HCT116 (cell line): ENCODE results near the gene BABAM2. TPM values are rescaled to one million over a fixed set of nuclear protein-coding genes. Genes with fewer than 3 reads are reported as not detected.

ENCODE experiments used
- ATAC-seq: fragments of 200-7000 bp; cut with Tn5 transposase; 2 replicates; pipeline ENCODE4 v1.9.1; 2020; ENCODE audit warnings: mild to moderate bottlenecking, moderate library complexity
- BruUV-seq: library from RNA; stranded (reverse); fragments of 400-500 nt; replicated peaks from 2 replicates; lab custom pipeline; 2021; lab: Mats Ljungman, UMichigan
- CTCF ChIA-PET: fragments of 300-600 bp; sonication (Branson Sonifier 250); formaldehyde crosslinking; loops from one replicate; lab custom pipeline; 2021; ENCODE audit warnings: antibody characterized with exemption; lab: Charles Lee
- POLR2A ChIA-PET: fragments of 300-600, 350-600 bp; sonication (Branson Sonifier 250); formaldehyde crosslinking; loops from one replicate; lab custom pipeline; 2021; ENCODE audit warnings: antibody characterized with exemption; lab: Charles Lee
- RAD21 ChIA-PET, 2 experiments: fragments of 300-600 bp; sonication (Branson Sonifier 250); formaldehyde crosslinking; loops; one replicate each; lab custom pipeline; 2023; ENCODE audit warnings: low total read pairs in 2 of 2; ENCODE audit not compliant: uncharacterized antibody in 2 of 2, unreplicated experiment in 2 of 2, low non-redundant PET in 1 of 2; lab: Charles Lee
- DNase-seq: peaks from one replicate; pipeline ENCODE4 v3.0.0-alpha.2; 2010; ENCODE audit warnings: low read depth, low spot score
- H2AFZ ChIP-seq: fragments of 200-600 bp; shearing (Covaris generic), sonication (generic); 2 replicates; pipeline ENCODE4 v1.6.1; 2017; ENCODE audit warnings: low read depth, mixed run types, mixed read lengths, antibody characterized with exemption, low read length; ENCODE audit not compliant: poor library complexity, severe bottlenecking
- H3K27ac ChIP-seq: 2 replicates; pipeline ENCODE4 v1.5.1; 2012; ENCODE audit warnings: low read depth, low read length
- H3K27me3 ChIP-seq: fragments of 200-600 bp; sonication (generic); 2 replicates; pipeline ENCODE4 v1.6.1; 2016; ENCODE audit warnings: mixed run types, low read length, mixed read lengths; ENCODE audit not compliant: insufficient read depth
- H3K36me3 ChIP-seq, 2 experiments: fragments of 200-500 bp in 1 of 2; fragments of 200-600 bp in 1 of 2; sonication (Bioruptor generic) in 1 of 2; sonication (generic) in 1 of 2; 2 replicates each; pipeline versions ENCODE4 v1.5.1 to v1.6.1; 2014 to 2016; ENCODE audit warnings: low read length in 2 of 2, inconsistent platforms in 1 of 2, mixed read lengths in 1 of 2, mixed run types in 1 of 2; ENCODE audit not compliant: insufficient read depth in 2 of 2, control insufficient read depth in 1 of 2
- H3K4me1 ChIP-seq, 2 experiments: fragments of 200-600 bp in 1 of 2; sonication (generic) in 1 of 2; 2 replicates each; pipeline versions ENCODE4 v1.5.1 to v1.6.1; 2012 to 2017; ENCODE audit warnings: low read length in 2 of 2, inconsistent platforms in 1 of 2, mild to moderate bottlenecking in 1 of 2, mixed read lengths in 1 of 2, mixed run types in 1 of 2, moderate library complexity in 1 of 2; ENCODE audit not compliant: insufficient read depth in 2 of 2, control insufficient read depth in 1 of 2
- H3K4me2 ChIP-seq: fragments of 200-600 bp; sonication (generic); 2 replicates; pipeline ENCODE4 v1.6.1; 2017; ENCODE audit warnings: mixed run types, low read length, mixed read lengths
- H3K4me3 ChIP-seq, 2 experiments: fragments of 200-600 bp in 1 of 2; sonication (generic) in 1 of 2; replicated peaks in 1 of 2; 2 replicates each; pipeline ENCODE4 v1.5.1; 2011 to 2016; ENCODE audit warnings: low read length in 2 of 2, control low read depth in 1 of 2, low read depth in 1 of 2, mild to moderate bottlenecking in 1 of 2, mixed read lengths in 1 of 2, mixed run types in 1 of 2
- H3K79me2 ChIP-seq: fragments of 200-600 bp; sonication (generic); 2 replicates; pipeline ENCODE4 v1.6.1; 2017; ENCODE audit warnings: mild to moderate bottlenecking, mixed run types, low read length, moderate library complexity, mixed read lengths; ENCODE audit not compliant: insufficient read depth
- H3K9ac ChIP-seq: fragments of 200-600 bp; sonication (generic); 2 replicates; pipeline ENCODE4 v1.6.1; 2016; ENCODE audit warnings: low read length, mixed read lengths
- H3K9me2 ChIP-seq: fragments of 200-600 bp; sonication (generic), shearing (Covaris generic); 2 replicates; pipeline ENCODE4 v1.6.1; 2017; ENCODE audit warnings: mixed run types, mild to moderate bottlenecking, moderate library complexity; ENCODE audit not compliant: insufficient read depth
- H3K9me3 ChIP-seq, 2 experiments: fragments of 200-500 bp in 1 of 2; fragments of 200-600 bp in 1 of 2; sonication (Bioruptor generic) in 1 of 2; sonication (generic) in 1 of 2; 2 replicates each; pipeline ENCODE4 v1.6.1; 2014 to 2017; ENCODE audit warnings: low read length in 2 of 2, mixed read lengths in 2 of 2, inconsistent platforms in 1 of 2, low read depth in 1 of 2, mild to moderate bottlenecking in 1 of 2, mixed run types in 1 of 2, moderate library complexity in 1 of 2; ENCODE audit not compliant: control insufficient read depth in 1 of 2, insufficient read depth in 1 of 2
- H4K20me1 ChIP-seq: fragments of 200-600 bp; sonication (generic), shearing (Covaris generic); 2 replicates; pipeline ENCODE4 v1.6.1; 2017; ENCODE audit warnings: mixed run types, mild to moderate bottlenecking, moderate library complexity; ENCODE audit not compliant: insufficient read depth
- ATF3 ChIP-seq: IDR thresholded peaks from 2 replicates; pipeline ENCODE4 v1.6.1; 2012
- CBX3 ChIP-seq: IDR thresholded peaks from 2 replicates; pipeline ENCODE4 v1.6.1; 2012; ENCODE audit warnings: low read depth
- CTCF ChIP-seq, 3 experiments: fragments of 200-600 bp in 1 of 3; sonication (generic) in 1 of 3; IDR thresholded peaks in 2 of 3; conservative IDR thresholded peaks in 1 of 3; 2 replicates each; pipeline ENCODE4 v1.5.1; 2012 to 2017; ENCODE audit warnings: low read depth in 2 of 3, low read length in 2 of 3, antibody characterized with exemption in 1 of 3, borderline replicate concordance in 1 of 3, control low read depth in 1 of 3, mild to moderate bottlenecking in 1 of 3, mixed read lengths in 1 of 3, mixed run types in 1 of 3, moderate library complexity in 1 of 3; ENCODE audit not compliant: insufficient read depth in 1 of 3
- EGR1 ChIP-seq: IDR thresholded peaks from 2 replicates; pipeline ENCODE4 v1.6.1; 2012; ENCODE audit warnings: low read depth
- EZH2phosphoT487 ChIP-seq: fragments of 200-600 bp; IDR thresholded peaks from 2 replicates; pipeline ENCODE4 v1.6.1; 2018; ENCODE audit warnings: antibody characterized with exemption, borderline replicate concordance
- FOSL1 ChIP-seq: IDR thresholded peaks from 2 replicates; pipeline ENCODE4 v1.6.1; 2012; ENCODE audit warnings: low read depth
- JUND ChIP-seq: IDR thresholded peaks from 2 replicates; pipeline ENCODE4 v1.6.1; 2012
- MAX ChIP-seq: IDR thresholded peaks from 2 replicates; pipeline ENCODE4 v1.6.1; 2012
- POLR2AphosphoS5 ChIP-seq: IDR thresholded peaks from 2 replicates; pipeline ENCODE4 v1.6.1; 2011; ENCODE audit warnings: mild to moderate bottlenecking, low read depth, low read length, moderate library complexity
- RAD21 ChIP-seq: IDR thresholded peaks from 2 replicates; pipeline ENCODE4 v1.6.1; 2012; ENCODE audit warnings: low read depth, mild to moderate bottlenecking
- SP1 ChIP-seq: IDR thresholded peaks from 2 replicates; pipeline ENCODE4 v1.6.1; 2012; ENCODE audit warnings: low read depth
- TCF7L2 ChIP-seq: IDR thresholded peaks from 2 replicates; pipeline ENCODE4 v1.7.0; 2011; ENCODE audit warnings: borderline replicate concordance, inconsistent platforms; ENCODE audit not compliant: insufficient read depth, insufficient read length; ENCODE audit errors: extremely low read depth
- YY1 ChIP-seq: IDR thresholded peaks from 2 replicates; pipeline ENCODE4 v1.6.1; 2011; ENCODE audit warnings: low read length, low read depth, moderate library complexity, mild to moderate bottlenecking; ENCODE audit not compliant: insufficient replicate concordance; ENCODE audit errors: extremely low read depth
- ZFX ChIP-seq: fragments of 450-650 bp; IDR thresholded peaks from 2 replicates; pipeline ENCODE4 v1.6.1; 2017
- intact Hi-C: fragments of 100-400 bp; cut with micrococcal nuclease; formaldehyde crosslinking; loops from 2 replicates; pipeline ENCODE4 v1.10.0; 2022
- total RNA-seq: library from RNA; stranded (reverse); gene quantifications from one replicate; pipeline ENCODE4 v1.2.1, GENCODE V29; 2021; ENCODE audit not compliant: unreplicated experiment
- TF ChIP-seq, protein P1 (sequence below): IDR thresholded peaks from 2 replicates; pipeline ENCODE4 v1.6.1; 2011; ENCODE audit warnings: mild to moderate bottlenecking, low read length, moderate library complexity; ENCODE audit not compliant: insufficient replicate concordance; ENCODE audit errors: extremely low read depth

Gene BABAM2
- total RNA-seq, 1 experiment from 2014 or later = 23.8 TPM

- TF ChIP-seq POLR2AphosphoS5 (no peak), MAX (no peak), CBX3 (no peak), EZH2phosphoT487 (no peak), ATF3 (no peak), SP1 (no peak), TCF7L2 (no peak), FOSL1 (no peak), CTCF (IDR thresholded peaks at IDR 0.05 in 2 of 3, conservative IDR thresholded peaks at IDR 0.05 in 1 of 3; ENCODE audit: borderline replicate concordance in 1 of 3, insufficient read depth in 1 of 3, low read depth in 2 of 3, low read length in 2 of 3) (no peak), ZFX (no peak), RAD21 (no peak), YY1 (no peak), JUND (no peak), EGR1 (no peak)
- TF ChIP-seq, protein P1, sequence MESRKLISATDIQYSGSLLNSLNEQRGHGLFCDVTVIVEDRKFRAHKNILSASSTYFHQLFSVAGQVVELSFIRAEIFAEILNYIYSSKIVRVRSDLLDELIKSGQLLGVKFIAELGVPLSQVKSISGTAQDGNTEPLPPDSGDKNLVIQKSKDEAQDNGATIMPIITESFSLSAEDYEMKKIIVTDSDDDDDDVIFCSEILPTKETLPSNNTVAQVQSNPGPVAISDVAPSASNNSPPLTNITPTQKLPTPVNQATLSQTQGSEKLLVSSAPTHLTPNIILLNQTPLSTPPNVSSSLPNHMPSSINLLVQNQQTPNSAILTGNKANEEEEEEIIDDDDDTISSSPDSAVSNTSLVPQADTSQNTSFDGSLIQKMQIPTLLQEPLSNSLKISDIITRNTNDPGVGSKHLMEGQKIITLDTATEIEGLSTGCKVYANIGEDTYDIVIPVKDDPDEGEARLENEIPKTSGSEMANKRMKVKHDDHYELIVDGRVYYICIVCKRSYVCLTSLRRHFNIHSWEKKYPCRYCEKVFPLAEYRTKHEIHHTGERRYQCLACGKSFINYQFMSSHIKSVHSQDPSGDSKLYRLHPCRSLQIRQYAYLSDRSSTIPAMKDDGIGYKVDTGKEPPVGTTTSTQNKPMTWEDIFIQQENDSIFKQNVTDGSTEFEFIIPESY = no peak
- no peak overlapping the region for H3K9ac ChIP-seq
- no peaks in the 10 kb centered on the region for H3K79me2 ChIP-seq
- CTCF ChIA-PET = no interaction called here
- BruUV-seq = no TSS peak
- no peaks in the 10 kb centered on the region for H3K9me2 ChIP-seq
- RAD21 ChIA-PET = no interaction called here
- H3K27me3 ChIP-seq = no peaks in the 10 kb centered on the region
- H4K20me1 ChIP-seq = no peaks in the 10 kb centered on the region
- no peak overlapping the region for H2AFZ ChIP-seq
- peaks cover 5 to 13% of the 10 kb centered on the region in 2 experiments for H3K4me1 ChIP-seq
- intact Hi-C loops = no loop called here
- H3K4me3 ChIP-seq = no peak overlapping the region
- ATAC-seq (no peak), DNase-seq (no peak)
- H3K4me2 ChIP-seq = no peak overlapping the region
- no peak overlapping the region for H3K27ac ChIP-seq
- POLR2A ChIA-PET = interaction anchor here (1.4 kb wide), 1 partner anchor 12 kb away, joined by 3 read pairs; no protein-coding TSS in a partner anchor
- H3K9me3 ChIP-seq = 0 out of 4 replicates have a peak, but pooled peaks cover 0 to 3% of the 10 kb centered on the region in 2 experiments
- H3K36me3 ChIP-seq = no peaks in the 10 kb centered on the region
Observed at GRCh38 chr2:28161466-28161865, 270.9 kb downstream of the BABAM2 start.
